ENCODE data around the gene GFY.
"Not testable (repeated sequence)": the region's sequence is repeated elsewhere in the genome, so short reads cannot be mapped to it uniquely, and the experiment has no call there.

GFY gene

DNA sequence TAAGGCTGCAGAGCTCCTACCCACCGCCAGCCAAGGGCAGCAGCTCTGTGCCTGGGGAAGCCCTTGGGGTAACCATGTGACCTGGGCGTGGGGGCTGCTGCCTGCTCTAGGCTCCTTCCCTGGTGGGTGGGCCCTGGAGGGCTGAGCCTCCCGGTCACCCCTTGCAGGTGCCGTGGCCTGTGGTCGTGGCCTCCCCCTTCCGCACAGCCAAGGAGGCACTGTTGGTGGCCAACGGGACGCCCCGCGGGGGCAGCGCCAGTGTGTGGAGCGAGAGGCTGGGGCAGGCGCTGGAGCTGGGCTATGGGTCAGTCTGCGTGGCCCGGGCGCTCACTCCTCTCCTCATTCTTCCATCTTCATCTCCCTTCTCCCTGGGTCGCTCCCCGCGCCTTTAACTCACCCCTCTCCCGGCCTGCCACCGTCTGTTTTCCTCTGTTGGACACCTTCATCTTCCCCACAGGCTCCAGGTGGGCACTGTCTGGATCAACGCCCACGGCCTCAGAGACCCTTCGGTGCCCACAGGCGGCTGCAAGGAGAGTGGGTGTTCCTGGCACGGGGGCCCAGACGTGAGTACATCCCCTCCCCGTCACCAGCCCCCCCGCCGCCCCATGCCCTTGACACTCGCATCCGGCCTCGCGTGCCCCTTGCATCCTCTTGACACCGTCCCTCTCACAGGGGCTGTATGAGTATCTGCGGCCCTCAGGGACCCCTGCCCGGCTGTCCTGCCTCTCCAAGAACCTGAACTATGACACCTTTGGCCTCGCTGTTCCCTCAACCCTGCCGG, 39.0 kb downstream of the GFY start:
- no peaks in the 10 kb centered on the region for H3K4me1 ChIP-seq (ENCODE audit: insufficient read depth, insufficient read length)
- no peak for DNase-seq (ENCODE audit: low read depth, low spot score)
- peaks cover 44% of the 10 kb centered on the region for H3K36me3 ChIP-seq (ENCODE audit: insufficient read depth, insufficient read length, low read length)
- TF ChIP-seq SUZ12 (IDR thresholded peaks at IDR 0.05; ENCODE audit: extremely low read depth, insufficient read depth, insufficient read length) (no peak), ZNF274 (IDR thresholded peaks at IDR 0.05; ENCODE audit: low read depth, low read length) (no peak), YY1 (IDR thresholded peaks at IDR 0.05; ENCODE audit: insufficient read depth, insufficient read length) (no peak)
- H3K9me3 ChIP-seq (ENCODE audit: insufficient read depth, low read length), result no peaks in the 10 kb centered on the region
- H3K9ac ChIP-seq (ENCODE audit: insufficient read length, low read depth), result no peak overlapping the region
- no peaks in the 10 kb centered on the region for H3K27me3 ChIP-seq (ENCODE audit: insufficient read depth, insufficient read length)
- no peak overlapping the region for H3K4me3 ChIP-seq (ENCODE audit: insufficient read length, low read depth)

DNA sequence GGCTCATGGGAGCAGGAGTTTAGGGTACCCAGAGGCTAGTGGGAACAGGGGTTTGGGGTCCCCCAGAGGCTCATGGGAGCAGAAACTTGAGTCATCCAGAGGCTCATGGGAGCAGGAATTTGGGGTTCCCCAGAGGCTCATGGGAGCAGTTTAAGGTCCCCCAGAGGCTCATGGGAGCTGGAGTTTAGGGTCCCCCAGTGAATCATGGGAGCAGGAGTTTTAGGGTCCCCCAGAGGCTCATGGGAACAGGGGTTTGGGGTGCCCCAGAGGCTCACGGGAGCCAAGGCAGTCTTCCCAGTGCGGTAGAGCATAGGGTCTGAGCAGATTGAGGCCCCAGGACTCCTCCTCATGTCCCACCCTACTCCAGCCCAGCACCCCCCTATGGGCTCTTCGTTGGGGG, 40.2 kb downstream of the GFY start:
- no peaks in the 10 kb centered on the region for H3K4me1 ChIP-seq (ENCODE audit: insufficient read depth, insufficient read length)
- H3K27me3 ChIP-seq (ENCODE audit: insufficient read depth, insufficient read length), result no peaks in the 10 kb centered on the region
- DNase-seq (ENCODE audit: low read depth, low spot score), result no peak
- peaks cover 47% of the 10 kb centered on the region for H3K36me3 ChIP-seq (ENCODE audit: insufficient read depth, insufficient read length, low read length)
- no peak overlapping the region for H3K4me3 ChIP-seq (ENCODE audit: insufficient read length, low read depth)
- H3K9me3 ChIP-seq (ENCODE audit: insufficient read depth, low read length), result no peaks in the 10 kb centered on the region
- no peak overlapping the region for H3K9ac ChIP-seq (ENCODE audit: insufficient read length, low read depth)
- TF ChIP-seq ZNF274 (IDR thresholded peaks at IDR 0.05; ENCODE audit: low read depth, low read length), result no peak
- TF ChIP-seq SUZ12 (IDR thresholded peaks at IDR 0.05; ENCODE audit: extremely low read depth, insufficient read depth, insufficient read length), result no peak
- no peak for TF ChIP-seq YY1 (IDR thresholded peaks at IDR 0.05; ENCODE audit: insufficient read depth, insufficient read length)

DNA sequence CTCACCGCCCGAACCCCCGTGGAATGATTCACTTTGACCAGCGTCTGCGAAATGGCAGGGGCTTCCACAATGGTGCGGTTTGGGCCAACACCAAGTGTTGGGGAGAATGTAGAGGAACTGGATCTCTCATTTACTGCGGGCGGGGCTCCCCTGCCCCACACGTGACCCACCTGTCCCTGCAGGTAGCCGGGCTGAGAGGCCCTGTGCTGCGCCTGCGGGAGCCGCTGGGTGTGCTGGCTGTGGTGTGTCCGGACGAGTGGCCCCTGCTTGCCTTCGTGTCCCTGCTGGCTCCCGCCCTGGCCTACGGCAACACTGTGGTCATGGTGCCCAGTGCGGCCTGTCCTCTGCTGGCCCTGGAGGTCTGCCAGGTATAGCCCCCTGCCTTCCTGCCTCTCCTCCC, 43.0 kb downstream of the GFY start:
- no peak for DNase-seq (ENCODE audit: low read depth, low spot score)
- no peak overlapping the region for H3K9ac ChIP-seq (ENCODE audit: insufficient read length, low read depth)
- no peaks in the 10 kb centered on the region for H3K4me1 ChIP-seq (ENCODE audit: insufficient read depth, insufficient read length)
- peaks cover 45% of the 10 kb centered on the region for H3K36me3 ChIP-seq (ENCODE audit: insufficient read depth, insufficient read length, low read length)
- H3K9me3 ChIP-seq (ENCODE audit: insufficient read depth, low read length), result no peaks in the 10 kb centered on the region
- H3K4me3 ChIP-seq (ENCODE audit: insufficient read length, low read depth), result no peak overlapping the region
- H3K27me3 ChIP-seq (ENCODE audit: insufficient read depth, insufficient read length), result no peaks in the 10 kb centered on the region
- TF ChIP-seq ZNF274 (IDR thresholded peaks at IDR 0.05; ENCODE audit: low read depth, low read length), result no peak
- no peak for TF ChIP-seq YY1 (IDR thresholded peaks at IDR 0.05; ENCODE audit: insufficient read depth, insufficient read length)

DNA sequence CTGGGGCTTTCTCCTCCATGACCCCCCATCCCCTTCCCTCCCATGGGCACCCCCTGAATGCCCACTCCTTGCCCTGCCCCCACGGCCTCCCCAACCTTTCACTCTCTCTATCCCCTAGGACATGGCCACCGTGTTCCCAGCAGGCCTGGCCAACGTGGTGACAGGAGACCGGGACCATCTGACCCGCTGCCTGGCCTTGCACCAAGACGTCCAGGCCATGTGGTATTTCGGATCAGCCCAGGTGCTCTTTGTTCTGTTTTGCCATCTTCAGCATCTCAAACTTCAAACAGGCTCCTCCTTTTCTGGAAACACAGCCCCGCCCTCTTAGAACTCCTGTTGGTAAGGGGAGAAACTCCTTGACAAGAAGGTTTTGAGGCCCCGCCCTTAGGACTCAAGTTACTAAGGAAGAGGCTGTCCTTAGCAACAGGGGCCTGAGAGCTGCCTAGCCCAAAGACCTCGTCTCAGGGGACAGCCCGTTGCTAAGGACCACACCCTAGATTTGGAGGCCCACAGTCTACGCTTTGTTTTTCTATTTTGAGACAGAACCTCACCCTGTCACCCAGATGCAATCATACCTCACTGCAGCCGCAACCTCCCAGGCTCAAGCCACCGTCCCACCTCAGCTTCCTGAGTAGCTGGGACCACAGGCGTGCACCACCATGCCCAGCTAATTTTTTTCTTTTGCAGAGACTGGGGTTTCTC, 43.7 kb downstream of the GFY start:
- Histone ChIP-seq H3K4me3 (ENCODE audit: insufficient read length, low read depth) (no peak overlapping the region), H3K36me3 (ENCODE audit: insufficient read depth, insufficient read length, low read length) (peaks cover 42% of the 10 kb centered on the region), H3K9me3 (ENCODE audit: insufficient read depth, low read length) (no peaks in the 10 kb centered on the region), H3K4me1 (ENCODE audit: insufficient read depth, insufficient read length) (peaks cover 2% of the 10 kb centered on the region), H3K27me3 (ENCODE audit: insufficient read depth, insufficient read length) (no peaks in the 10 kb centered on the region), H3K9ac (ENCODE audit: insufficient read length, low read depth) (no peak overlapping the region)
- no peak for DNase-seq (ENCODE audit: low read depth, low spot score)
- TF ChIP-seq ZNF274 (IDR thresholded peaks at IDR 0.05; ENCODE audit: low read depth, low read length) (no peak), SUZ12 (IDR thresholded peaks at IDR 0.05; ENCODE audit: extremely low read depth, insufficient read depth, insufficient read length) (no peak), YY1 (IDR thresholded peaks at IDR 0.05; ENCODE audit: insufficient read depth, insufficient read length) (no peak)

DNA sequence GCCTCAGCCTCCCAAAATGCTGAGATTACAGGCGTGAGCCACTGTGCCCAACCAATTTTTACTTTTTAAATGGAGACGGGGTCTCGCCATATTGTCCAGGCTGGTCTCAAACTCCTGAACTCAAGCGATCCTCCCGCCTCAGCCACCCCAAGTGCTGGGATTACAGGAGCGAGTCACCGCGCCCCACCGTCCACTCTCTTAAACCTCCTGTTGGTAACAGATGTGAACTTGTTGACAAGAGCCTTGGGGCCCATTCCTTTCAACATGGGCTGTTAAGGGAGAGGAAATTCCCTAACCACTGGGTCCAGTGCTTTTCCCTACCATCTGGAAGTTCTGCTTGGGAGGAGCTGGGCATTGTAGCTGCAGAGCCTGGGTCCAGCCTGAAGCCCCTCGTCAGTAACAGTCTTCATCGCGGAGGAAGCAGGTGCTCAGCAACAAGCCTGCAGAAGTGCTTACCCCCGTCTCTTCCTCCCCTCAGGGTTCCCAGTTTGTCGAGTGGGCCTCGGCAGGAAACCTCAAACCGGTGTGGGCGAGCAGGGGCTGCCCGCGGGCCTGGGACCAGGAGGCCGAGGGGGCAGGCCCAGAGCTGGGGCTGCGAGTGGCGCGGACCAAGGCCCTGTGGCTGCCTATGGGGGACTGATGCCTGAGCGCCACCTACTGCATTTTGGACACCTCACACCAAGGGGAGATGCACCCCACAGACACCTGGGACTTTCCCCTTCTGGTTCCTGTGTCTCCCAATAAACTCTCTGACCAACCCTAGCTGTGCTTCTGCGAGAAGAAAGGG, 44.8 kb downstream of the GFY start:
- no peak for TF ChIP-seq YY1 (IDR thresholded peaks at IDR 0.05; ENCODE audit: insufficient read depth, insufficient read length)
- TF ChIP-seq SUZ12 (IDR thresholded peaks at IDR 0.05; ENCODE audit: extremely low read depth, insufficient read depth, insufficient read length), result no peak
- TF ChIP-seq ZNF274 (IDR thresholded peaks at IDR 0.05; ENCODE audit: low read depth, low read length), result no peak
- no peak overlapping the region for H3K4me3 ChIP-seq (ENCODE audit: insufficient read length, low read depth)
- H3K36me3 ChIP-seq (ENCODE audit: insufficient read depth, insufficient read length, low read length), result peaks cover 31% of the 10 kb centered on the region
- H3K4me1 ChIP-seq (ENCODE audit: insufficient read depth, insufficient read length), result peaks cover 2% of the 10 kb centered on the region
- no peak for DNase-seq (ENCODE audit: low read depth, low spot score)
- peaks cover 6% of the 10 kb centered on the region for H3K27me3 ChIP-seq (ENCODE audit: insufficient read depth, insufficient read length)
- no peaks in the 10 kb centered on the region for H3K9me3 ChIP-seq (ENCODE audit: insufficient read depth, low read length)
- no peak overlapping the region for H3K9ac ChIP-seq (ENCODE audit: insufficient read length, low read depth)

DNA sequence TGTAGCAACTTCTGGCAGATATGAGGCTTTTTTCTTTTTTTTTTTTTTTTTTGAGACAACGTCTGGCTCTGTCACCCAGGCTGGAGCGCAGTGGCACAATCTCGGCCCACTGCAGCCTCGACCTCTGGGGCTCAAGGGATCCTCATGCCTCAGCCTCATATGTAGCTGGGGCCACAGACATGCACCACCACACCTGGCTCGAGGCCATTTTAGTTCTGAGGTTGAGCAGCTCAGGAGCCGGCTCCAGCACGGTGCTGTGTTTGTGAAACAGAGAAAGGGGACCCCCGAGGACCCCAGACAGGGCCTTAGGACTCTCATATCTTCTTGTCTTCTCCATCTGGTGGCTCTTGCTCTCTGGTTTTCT, 45.4 kb downstream of the GFY start:
- no peak for DNase-seq (ENCODE audit: low read depth, low spot score)
- no peaks in the 10 kb centered on the region for H3K9me3 ChIP-seq (ENCODE audit: insufficient read depth, low read length)
- H3K4me3 ChIP-seq (ENCODE audit: insufficient read length, low read depth), result no peak overlapping the region
- H3K36me3 ChIP-seq (ENCODE audit: insufficient read depth, insufficient read length, low read length), result peaks cover 25% of the 10 kb centered on the region
- peaks cover 8% of the 10 kb centered on the region for H3K27me3 ChIP-seq (ENCODE audit: insufficient read depth, insufficient read length)
- no peak overlapping the region for H3K9ac ChIP-seq (ENCODE audit: insufficient read length, low read depth)
- H3K4me1 ChIP-seq (ENCODE audit: insufficient read depth, insufficient read length), result peaks cover 2% of the 10 kb centered on the region
- TF ChIP-seq YY1 (IDR thresholded peaks at IDR 0.05; ENCODE audit: insufficient read depth, insufficient read length) (no peak), SUZ12 (IDR thresholded peaks at IDR 0.05; ENCODE audit: extremely low read depth, insufficient read depth, insufficient read length) (no peak), ZNF274 (IDR thresholded peaks at IDR 0.05; ENCODE audit: low read depth, low read length) (no peak)

DNA sequence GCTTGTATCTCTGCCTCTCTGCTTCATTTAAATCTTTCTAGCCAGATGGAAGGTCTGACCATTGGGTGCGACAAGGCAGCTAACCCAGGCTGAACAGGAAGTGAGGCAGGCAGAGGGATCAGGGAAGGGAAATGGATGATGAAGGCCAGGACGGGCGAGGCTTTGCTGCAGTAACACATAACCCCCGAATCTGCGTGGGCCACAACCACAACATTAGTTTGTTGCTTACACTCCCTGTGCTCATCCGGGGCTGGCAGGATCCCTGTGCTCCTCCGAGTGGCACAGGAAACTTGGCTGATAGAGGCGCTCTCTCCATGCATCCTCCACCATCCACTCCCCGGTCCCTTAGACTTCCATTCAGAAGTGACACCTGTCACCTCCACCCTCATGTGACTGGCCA, 47.7 kb downstream of the GFY start:
- no peak for DNase-seq (ENCODE audit: low read depth, low spot score)
- no peak overlapping the region for H3K4me3 ChIP-seq (ENCODE audit: insufficient read length, low read depth)
- TF ChIP-seq ZNF274 (IDR thresholded peaks at IDR 0.05; ENCODE audit: low read depth, low read length) (no peak), YY1 (IDR thresholded peaks at IDR 0.05; ENCODE audit: insufficient read depth, insufficient read length) (no peak)
- peaks cover 4% of the 10 kb centered on the region for H3K4me1 ChIP-seq (ENCODE audit: insufficient read depth, insufficient read length)
- H3K27me3 ChIP-seq (ENCODE audit: insufficient read depth, insufficient read length), result peaks cover 8% of the 10 kb centered on the region
- peaks cover 17% of the 10 kb centered on the region for H3K36me3 ChIP-seq (ENCODE audit: insufficient read depth, insufficient read length, low read length)
- no peak overlapping the region for H3K9ac ChIP-seq (ENCODE audit: insufficient read length, low read depth)
- H3K9me3 ChIP-seq (ENCODE audit: insufficient read depth, low read length), result no peaks in the 10 kb centered on the region

DNA sequence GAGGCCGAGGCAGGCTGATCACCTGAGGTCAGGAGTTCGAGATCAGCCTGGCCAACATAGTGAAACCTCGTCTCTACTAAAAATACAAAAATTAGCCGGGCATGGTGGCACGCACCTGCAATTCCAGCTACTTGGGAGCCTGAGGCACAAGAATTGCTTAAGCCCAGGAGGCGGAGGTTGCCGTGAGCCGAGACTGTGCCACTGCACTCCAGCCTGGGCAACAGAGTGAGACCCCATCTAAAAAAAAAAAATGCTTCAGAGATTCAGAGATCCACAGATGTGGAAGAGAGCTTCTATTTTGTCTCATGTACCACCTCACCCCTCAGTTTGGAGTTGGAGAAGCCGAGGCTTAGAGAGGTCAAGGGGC, 48.3 kb downstream of the GFY start:
- H3K9ac ChIP-seq (ENCODE audit: insufficient read length, low read depth); H3K9me3 ChIP-seq (ENCODE audit: insufficient read depth, low read length); H3K4me1 ChIP-seq (ENCODE audit: insufficient read depth, insufficient read length); H3K27me3 ChIP-seq (ENCODE audit: insufficient read depth, insufficient read length); DNase-seq (ENCODE audit: low read depth, low spot score); H3K4me3 ChIP-seq (ENCODE audit: insufficient read length, low read depth): not testable (repeated sequence)
- H3K36me3 ChIP-seq (ENCODE audit: insufficient read depth, insufficient read length, low read length), result peaks cover 14% of the 10 kb centered on the region

Measured in NT2/D1 (cell line).